Progenitor cell of endocrine pancreas (in vitro differentiated cells): ENCODE results near the gene CNST. TPM values are rescaled to one million over a fixed set of nuclear protein-coding genes. Genes with fewer than 3 reads are reported as not detected.
A peak's percentile ranks its signal among the peaks of the same experiment; 100 is the strongest.
"Not testable (repeated sequence)": the region's sequence is repeated elsewhere in the genome, so short reads cannot be mapped to it uniquely, and the experiment has no call there.

Experiments
- DNase-seq: peaks from one replicate; pipeline ENCODE4 v3.0.0; 2021; ENCODE audit warnings: low spot score; ENCODE audit not compliant: unreplicated experiment
- H3K27ac Mint-ChIP-seq: 2 replicates; pipeline ENCODE4 v1.8.0; 2021; ENCODE audit warnings: mild to moderate bottlenecking, moderate library complexity, mixed read lengths
- H3K27me3 Mint-ChIP-seq: 2 replicates; pipeline ENCODE4 v1.8.0; 2021; ENCODE audit warnings: mixed read lengths
- H3K36me3 Mint-ChIP-seq: 2 replicates; pipeline ENCODE4 v1.8.0; 2022; ENCODE audit warnings: mixed read lengths; ENCODE audit not compliant: insufficient read depth
- H3K4me1 Mint-ChIP-seq: 2 replicates; pipeline ENCODE4 v1.8.0; 2021; ENCODE audit warnings: low read depth, mixed read lengths
- H3K4me3 Mint-ChIP-seq: 2 replicates; pipeline ENCODE4 v1.8.0; 2021; ENCODE audit warnings: low read depth, mild to moderate bottlenecking, moderate library complexity, mixed read lengths
- H3K9me3 Mint-ChIP-seq: 2 replicates; pipeline ENCODE4 v1.8.0; 2021; ENCODE audit warnings: low read depth, mixed read lengths
- total RNA-seq: library from RNA; stranded (reverse); gene quantifications from 2 replicates; pipeline ENCODE4 v1.2.1, GENCODE V29; 2021
- TF ChIP-seq, protein P1 (sequence below): fragments of 200-600 bp; sonication (generic); IDR thresholded peaks from one replicate; pipeline ENCODE4 v1.5.0; 2021; ENCODE audit warnings: antibody characterized with exemption, mild to moderate bottlenecking; ENCODE audit not compliant: unreplicated experiment

CNST gene
- total RNA-seq, 1 donor from 2014 or later = 28.3 TPM

DNA sequence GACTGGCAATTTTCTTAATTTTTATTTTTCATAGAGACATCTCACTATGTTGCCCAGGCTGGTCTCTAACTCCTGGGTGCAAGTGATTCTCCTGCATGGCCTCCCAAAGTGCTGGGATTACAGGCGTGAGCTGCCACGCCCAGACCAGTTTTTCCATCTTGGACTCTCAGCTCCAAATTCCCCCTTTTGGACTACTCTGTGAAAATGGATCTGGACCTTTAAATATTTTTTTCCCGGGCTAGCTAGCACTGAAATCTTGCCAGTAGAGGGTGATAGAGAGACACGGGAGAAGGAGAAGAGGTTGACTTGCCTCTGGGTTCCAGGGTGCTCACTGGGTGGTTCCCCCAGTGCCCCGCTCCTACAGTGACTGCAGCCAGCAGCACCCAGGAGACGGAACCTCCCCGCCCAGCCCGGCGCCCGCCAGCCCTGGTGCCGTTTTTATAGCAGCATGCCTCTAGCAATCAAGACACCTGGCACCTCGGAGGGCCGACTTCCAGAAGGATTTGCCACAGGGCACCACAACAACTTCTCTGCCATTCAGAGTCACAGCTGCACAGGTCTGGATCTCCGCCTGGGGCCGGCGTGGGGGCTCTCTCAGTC, 123.3 kb downstream of the CNST start:
- Mint-ChIP-seq H3K4me1 (peaks cover 4% of the 10 kb centered on the region), H3K36me3 (peaks cover under 1% of the 10 kb centered on the region), H3K27me3 (no peaks in the 10 kb centered on the region), H3K27ac (no peak overlapping the region), H3K9me3 (peaks cover 7% of the 10 kb centered on the region), H3K4me3 (no peak overlapping the region)
- TF ChIP-seq, protein P1, sequence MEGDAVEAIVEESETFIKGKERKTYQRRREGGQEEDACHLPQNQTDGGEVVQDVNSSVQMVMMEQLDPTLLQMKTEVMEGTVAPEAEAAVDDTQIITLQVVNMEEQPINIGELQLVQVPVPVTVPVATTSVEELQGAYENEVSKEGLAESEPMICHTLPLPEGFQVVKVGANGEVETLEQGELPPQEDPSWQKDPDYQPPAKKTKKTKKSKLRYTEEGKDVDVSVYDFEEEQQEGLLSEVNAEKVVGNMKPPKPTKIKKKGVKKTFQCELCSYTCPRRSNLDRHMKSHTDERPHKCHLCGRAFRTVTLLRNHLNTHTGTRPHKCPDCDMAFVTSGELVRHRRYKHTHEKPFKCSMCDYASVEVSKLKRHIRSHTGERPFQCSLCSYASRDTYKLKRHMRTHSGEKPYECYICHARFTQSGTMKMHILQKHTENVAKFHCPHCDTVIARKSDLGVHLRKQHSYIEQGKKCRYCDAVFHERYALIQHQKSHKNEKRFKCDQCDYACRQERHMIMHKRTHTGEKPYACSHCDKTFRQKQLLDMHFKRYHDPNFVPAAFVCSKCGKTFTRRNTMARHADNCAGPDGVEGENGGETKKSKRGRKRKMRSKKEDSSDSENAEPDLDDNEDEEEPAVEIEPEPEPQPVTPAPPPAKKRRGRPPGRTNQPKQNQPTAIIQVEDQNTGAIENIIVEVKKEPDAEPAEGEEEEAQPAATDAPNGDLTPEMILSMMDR = peak; percentile 75
- DNase-seq = no peak

DNA sequence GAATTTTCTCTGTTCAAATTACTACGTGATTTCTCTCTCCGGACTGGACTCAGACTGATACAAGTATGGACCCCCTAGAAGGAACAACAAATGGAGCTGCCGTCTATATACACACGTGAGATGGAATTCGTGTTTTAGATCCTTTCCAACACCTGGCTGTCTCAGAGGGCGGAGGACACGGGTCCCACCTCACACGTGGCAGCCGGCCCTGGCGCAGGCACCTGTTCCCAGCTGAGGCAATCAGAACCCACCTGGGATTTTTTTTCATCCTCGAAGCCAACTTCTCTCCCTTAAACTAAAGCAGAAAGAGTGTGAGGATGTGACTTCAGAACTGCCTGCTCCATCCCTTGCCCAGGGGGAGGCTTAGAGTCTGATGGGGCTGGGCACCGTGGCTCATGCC, 123.8 kb downstream of the CNST start:
- DNase-seq = no peak
- Mint-ChIP-seq H3K27me3 (no peaks in the 10 kb centered on the region), H3K4me1 (no peaks in the 10 kb centered on the region), H3K27ac (no peak overlapping the region), H3K9me3 (peaks cover 11% of the 10 kb centered on the region), H3K36me3 (peaks cover 3% of the 10 kb centered on the region), H3K4me3 (no peak overlapping the region)
- TF ChIP-seq, protein P1 = no peak

DNA sequence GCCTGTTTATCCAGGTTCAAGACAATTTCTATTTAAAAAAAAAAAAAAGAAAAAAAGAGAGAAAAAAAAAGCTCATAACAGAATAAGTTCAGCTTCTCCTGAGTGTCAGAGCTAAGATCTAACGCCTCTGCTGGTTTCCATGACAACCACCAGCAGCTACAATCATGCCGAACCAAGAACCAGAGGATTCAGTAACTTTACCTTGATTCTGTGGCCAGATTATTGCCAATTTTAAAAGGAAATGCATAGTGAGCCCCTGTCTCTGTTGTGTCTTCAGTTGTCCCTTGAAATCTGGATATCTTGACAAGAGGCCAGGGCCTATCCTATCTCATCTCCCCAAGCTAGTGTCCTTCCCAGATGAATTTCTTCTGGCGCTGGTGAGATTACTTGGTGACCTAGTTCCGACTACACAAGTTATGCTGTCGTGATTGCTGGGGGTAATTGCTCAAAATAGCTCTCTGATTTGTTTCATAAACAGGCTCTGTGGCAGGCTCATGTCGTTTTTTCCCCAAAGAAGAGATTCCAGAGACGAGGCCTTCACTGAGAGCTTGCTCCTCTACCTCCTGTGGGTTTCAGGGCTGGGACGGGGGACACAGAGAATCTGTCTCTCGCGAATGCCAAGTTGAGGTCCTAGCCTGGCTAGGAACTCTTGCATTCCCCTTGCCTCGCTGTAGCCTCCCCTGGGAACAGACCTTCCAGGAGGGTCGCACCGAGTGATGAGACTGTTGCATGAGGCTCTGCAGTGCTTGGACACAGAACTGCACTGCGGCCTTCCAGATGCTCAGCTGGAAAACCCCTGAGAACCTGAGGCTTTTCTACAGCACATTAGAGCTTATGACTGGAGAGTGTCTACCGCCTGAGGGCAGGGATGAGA, 125.6 kb downstream of the CNST start:
- no peak for DNase-seq
- no peak overlapping the region for H3K4me3 Mint-ChIP-seq
- H3K4me1 Mint-ChIP-seq = peaks cover 3% of the 10 kb centered on the region
- H3K9me3 Mint-ChIP-seq = peaks cover 11% of the 10 kb centered on the region
- no peak overlapping the region for H3K27ac Mint-ChIP-seq
- H3K36me3 Mint-ChIP-seq = peaks cover 4% of the 10 kb centered on the region
- H3K27me3 Mint-ChIP-seq = no peaks in the 10 kb centered on the region
- TF ChIP-seq, protein P1 = no peak

DNA sequence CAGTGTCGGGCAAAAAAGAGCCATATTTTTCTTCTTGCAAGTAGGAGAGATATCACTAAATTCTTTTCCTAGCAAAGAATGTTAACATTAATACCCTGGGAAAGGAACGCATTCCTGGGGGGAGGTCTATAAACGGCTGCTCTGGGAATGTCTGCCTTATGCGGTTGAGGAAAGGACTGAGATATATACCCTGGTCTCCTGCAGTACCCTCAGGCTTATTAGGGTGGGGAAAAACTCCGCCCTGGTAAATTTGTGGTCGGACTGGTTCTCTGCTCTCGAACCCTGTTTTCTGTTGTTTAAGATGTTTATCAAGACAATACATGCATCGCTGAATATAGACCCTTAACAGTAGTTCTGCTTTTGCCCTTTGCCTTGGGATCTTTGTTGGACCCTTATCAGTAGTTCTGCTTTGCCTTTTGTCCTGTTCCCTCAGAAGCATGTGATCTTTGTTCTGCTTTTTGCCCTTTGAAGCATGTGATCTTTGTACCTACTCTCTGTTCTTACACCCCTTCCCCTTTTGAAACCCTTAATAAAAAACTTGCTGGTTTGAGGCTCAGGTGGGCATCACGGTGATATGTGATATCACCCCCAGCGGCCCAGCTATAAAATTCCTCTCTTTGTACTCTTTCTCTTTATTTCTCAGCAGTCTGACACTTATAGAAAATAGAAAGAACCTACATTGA, 128.1 kb downstream of the CNST start:
- DNase-seq, H3K4me1 Mint-ChIP-seq, H3K4me3 Mint-ChIP-seq, H3K36me3 Mint-ChIP-seq, H3K27ac Mint-ChIP-seq, H3K27me3 Mint-ChIP-seq: not testable (repeated sequence)
- peaks cover 11% of the 10 kb centered on the region for H3K9me3 Mint-ChIP-seq

DNA sequence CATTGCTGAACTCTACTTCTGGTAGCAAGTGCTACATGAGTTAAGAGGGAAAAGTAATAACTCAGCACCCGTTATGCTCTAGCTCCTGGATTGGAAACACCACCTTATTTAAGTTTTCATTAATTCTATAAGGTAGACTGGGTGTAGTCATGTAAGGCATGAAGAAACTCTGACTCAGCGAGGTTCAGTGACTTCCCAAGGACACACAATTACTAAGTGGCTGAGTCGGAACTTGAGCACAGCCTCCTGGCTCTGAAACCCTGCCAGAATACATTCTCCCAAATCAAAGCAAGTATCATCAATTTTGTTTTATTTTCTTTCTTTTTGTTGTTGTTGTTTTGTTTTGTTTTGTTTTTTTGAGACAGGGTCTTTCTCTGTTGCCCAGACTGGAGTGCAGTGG, 128.9 kb downstream of the CNST start:
- TF ChIP-seq, protein P1 = no peak
- DNase-seq = no peak
- Mint-ChIP-seq H3K9me3 (peaks cover 11% of the 10 kb centered on the region), H3K27ac (no peak overlapping the region), H3K4me1 (peaks cover 4% of the 10 kb centered on the region), H3K27me3 (no peaks in the 10 kb centered on the region), H3K36me3 (peaks cover 4% of the 10 kb centered on the region), H3K4me3 (no peak overlapping the region)
